Smooth muscle cell (in vitro differentiated cells): Measurements from ENCODE around the gene SEZ6. TPM values are rescaled to one million over a fixed set of nuclear protein-coding genes. Genes with fewer than 3 reads are reported as not detected.

Experiments
- DNase-seq: peaks from one replicate; lab custom pipeline; 2025; ENCODE audit not compliant: unreplicated experiment; lab: John Stamatoyannopoulos, UW
- H2AFZ ChIP-seq: fragments of 200-600 bp; sonication (generic); 2 replicates; pipeline ENCODE4 v1.6.0; 2016; ENCODE audit warnings: antibody characterized with exemption, low read depth, mild to moderate bottlenecking
- H3F3A ChIP-seq: fragments of 200-600 bp; sonication (generic); 2 replicates; pipeline ENCODE4 v1.6.0; 2017; ENCODE audit warnings: antibody characterized with exemption, low read depth
- H3K27ac ChIP-seq: fragments of 200-600 bp; sonication (generic); 2 replicates; pipeline ENCODE4 v1.5.1; 2016; ENCODE audit warnings: low read depth, mild to moderate bottlenecking
- H3K27me3 ChIP-seq: fragments of 200-600 bp; sonication (generic); 2 replicates; pipeline ENCODE4 v1.6.1; 2016; ENCODE audit warnings: low read depth, mild to moderate bottlenecking
- H3K36me3 ChIP-seq: fragments of 200-600 bp; sonication (generic); 2 replicates; pipeline ENCODE4 v1.5.1; 2016; ENCODE audit warnings: low read depth
- H3K4me1 ChIP-seq: fragments of 200-600 bp; sonication (generic); 2 replicates; pipeline ENCODE4 v1.5.1; 2016; ENCODE audit warnings: low read depth
- H3K4me2 ChIP-seq: fragments of 200-600 bp; sonication (generic); 2 replicates; pipeline ENCODE4 v1.6.0; 2016; ENCODE audit warnings: mild to moderate bottlenecking
- H3K4me3 ChIP-seq: fragments of 200-600 bp; sonication (generic); 2 replicates; pipeline ENCODE4 v1.5.1; 2016; ENCODE audit warnings: mild to moderate bottlenecking
- H3K79me2 ChIP-seq: fragments of 200-600 bp; sonication (generic); 2 replicates; pipeline ENCODE4 v1.6.0; 2016; ENCODE audit warnings: low read depth, mild to moderate bottlenecking
- H3K9ac ChIP-seq: fragments of 200-600 bp; sonication (generic); 2 replicates; pipeline ENCODE4 v1.6.0; 2016; ENCODE audit warnings: low read depth
- H3K9me3 ChIP-seq: fragments of 200-600 bp; sonication (generic); replicated peaks from 2 replicates; pipeline ENCODE4 v1.5.1; 2016; ENCODE audit warnings: low read depth
- H4K20me1 ChIP-seq: fragments of 200-600 bp; sonication (generic); 2 replicates; pipeline ENCODE4 v1.6.0; 2016; ENCODE audit warnings: low read depth
- WGBS: methylation state at CpG from one replicate; pipeline ENCODE4 v1.1.7; 2016; ENCODE audit warnings: low lambda C conversion rate; 5-methylcytosine and 5-hydroxymethylcytosine counted together
- polyA plus RNA-seq: library from polyadenylated mRNA; unstranded; fragments of >200 nt; fragmentation: Nextera tagmentation; extraction: Ambion mirVana; gene quantifications from 2 replicates; pipeline ENCODE4 v1.2.1, GENCODE V29; 2016
- total RNA-seq: library from RNA; depleted of rRNA; stranded (reverse); fragments of >200 nt; gene quantifications from 2 replicates; pipeline ENCODE4 v1.2.3, GENCODE V29; 2014
- TF ChIP-seq, protein P1 (sequence below): fragments of 200-600 bp; sonication (generic); IDR thresholded peaks from 2 replicates; pipeline ENCODE4 v1.5.1; 2017; ENCODE audit warnings: borderline replicate concordance, mild to moderate bottlenecking, antibody characterized with exemption; ENCODE audit not compliant: insufficient read depth, poor library complexity, severe bottlenecking

The SEZ6 gene
- total and polyA plus RNA-seq, 2 experiments from 2014 or later, result not detected

DNA sequence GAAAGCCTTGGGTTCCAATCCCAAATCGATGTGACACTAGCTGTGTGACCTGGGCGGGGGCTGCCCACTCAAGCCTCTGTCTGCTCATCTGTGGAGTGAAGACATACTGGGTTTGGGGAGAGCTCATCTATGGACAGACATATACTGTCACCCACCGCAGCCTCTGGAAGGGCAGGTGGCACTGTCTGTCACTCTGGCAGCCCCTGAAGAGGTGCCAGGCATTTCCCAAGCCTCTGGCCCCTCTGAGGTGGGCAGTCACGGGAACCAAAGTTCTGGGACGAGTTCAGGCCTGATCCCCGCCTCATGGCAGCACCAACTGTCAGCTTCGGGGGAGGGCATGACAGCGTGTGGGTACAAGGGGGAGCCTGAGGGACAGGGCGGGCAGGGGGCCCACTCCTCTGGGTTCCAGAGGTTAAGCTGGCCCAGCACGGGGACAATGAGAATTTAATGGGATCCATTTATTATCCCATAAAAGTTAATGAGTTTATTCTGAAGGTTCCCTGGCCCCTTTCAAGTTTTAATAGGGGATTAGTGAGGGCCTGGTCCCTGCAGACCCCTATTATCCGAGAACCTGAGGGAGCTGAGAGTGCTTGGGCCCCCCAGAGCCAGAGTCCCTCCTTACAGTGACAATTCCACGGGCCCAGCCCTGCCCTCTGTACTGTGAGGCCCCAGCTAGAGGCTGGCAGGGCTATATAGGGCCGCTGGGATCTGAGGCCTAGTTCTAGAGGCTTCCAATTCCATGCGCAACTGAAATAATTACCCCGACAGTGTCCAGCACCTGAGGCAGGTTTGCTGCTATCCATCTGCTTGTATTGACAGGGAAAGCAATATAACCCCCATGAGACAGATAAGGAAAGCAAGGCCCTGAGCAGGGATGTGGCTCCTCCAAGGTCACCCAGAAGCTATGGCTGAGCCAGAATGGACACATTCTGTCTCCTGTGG is 18.8 kb downstream of the SEZ6 start:
- Histone ChIP-seq H3K9ac (no peak overlapping the region), H3K4me2 (no peak overlapping the region), H3K4me1 (peaks cover 24% of the 10 kb centered on the region), H3K27me3 (peaks cover 26% of the 10 kb centered on the region), H3K79me2 (no peaks in the 10 kb centered on the region), H3F3A (no peaks in the 10 kb centered on the region), H3K4me3 (no peak overlapping the region), H3K27ac (no peak overlapping the region), H3K36me3 (no peaks in the 10 kb centered on the region), H3K9me3 (no peaks in the 10 kb centered on the region), H4K20me1 (no peaks in the 10 kb centered on the region), H2AFZ (no peak overlapping the region)
- DNase-seq, result no peak
- 76% methylated on average over 15 of the region's 15 CpGs for WGBS
- TF ChIP-seq, protein P1, sequence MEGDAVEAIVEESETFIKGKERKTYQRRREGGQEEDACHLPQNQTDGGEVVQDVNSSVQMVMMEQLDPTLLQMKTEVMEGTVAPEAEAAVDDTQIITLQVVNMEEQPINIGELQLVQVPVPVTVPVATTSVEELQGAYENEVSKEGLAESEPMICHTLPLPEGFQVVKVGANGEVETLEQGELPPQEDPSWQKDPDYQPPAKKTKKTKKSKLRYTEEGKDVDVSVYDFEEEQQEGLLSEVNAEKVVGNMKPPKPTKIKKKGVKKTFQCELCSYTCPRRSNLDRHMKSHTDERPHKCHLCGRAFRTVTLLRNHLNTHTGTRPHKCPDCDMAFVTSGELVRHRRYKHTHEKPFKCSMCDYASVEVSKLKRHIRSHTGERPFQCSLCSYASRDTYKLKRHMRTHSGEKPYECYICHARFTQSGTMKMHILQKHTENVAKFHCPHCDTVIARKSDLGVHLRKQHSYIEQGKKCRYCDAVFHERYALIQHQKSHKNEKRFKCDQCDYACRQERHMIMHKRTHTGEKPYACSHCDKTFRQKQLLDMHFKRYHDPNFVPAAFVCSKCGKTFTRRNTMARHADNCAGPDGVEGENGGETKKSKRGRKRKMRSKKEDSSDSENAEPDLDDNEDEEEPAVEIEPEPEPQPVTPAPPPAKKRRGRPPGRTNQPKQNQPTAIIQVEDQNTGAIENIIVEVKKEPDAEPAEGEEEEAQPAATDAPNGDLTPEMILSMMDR, result no peak

DNA sequence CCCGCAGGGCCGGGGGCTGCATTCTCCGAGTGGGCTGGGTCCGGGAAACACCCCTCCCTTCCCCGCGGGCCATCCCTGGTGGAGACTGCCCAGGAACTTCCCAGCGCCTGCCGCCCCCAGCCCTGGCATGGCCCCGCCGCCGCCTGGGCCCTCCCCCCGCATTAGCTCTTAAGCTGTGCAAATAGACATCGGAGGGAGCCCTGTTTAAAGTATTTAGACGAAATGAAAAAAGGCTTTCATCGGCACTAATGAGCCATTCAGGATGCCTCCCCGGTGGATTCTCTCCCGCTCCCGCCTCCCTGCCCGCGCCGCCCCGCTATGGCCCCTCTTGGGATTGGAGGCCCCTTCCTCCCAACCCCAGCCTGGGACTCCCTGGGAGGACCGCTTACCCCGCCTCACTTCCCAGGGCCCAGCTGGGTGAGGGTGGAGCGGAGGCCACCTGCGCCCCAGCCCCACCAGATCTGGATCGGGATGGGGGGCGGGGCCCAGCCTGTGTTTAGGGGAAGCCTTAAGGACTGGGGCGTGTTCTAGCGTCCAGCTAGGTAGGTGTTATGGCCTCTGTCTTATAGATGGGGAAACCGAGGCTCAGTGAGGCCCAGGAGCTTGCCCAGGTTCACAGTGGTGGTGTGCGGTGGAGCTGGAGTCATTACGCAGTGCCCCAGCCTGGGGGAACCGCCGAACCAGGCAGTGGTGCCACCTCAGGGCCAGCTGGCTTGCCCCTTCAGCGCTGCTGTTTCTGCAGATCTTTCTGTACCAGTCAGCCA is 19.7 kb downstream of the SEZ6 start:
- no peak overlapping the region for H2AFZ ChIP-seq
- no peaks in the 10 kb centered on the region for H3F3A ChIP-seq
- no peak overlapping the region for H3K27ac ChIP-seq
- no peak overlapping the region for H3K4me3 ChIP-seq
- peak overlapping the region; percentile 60 for H3K4me2 ChIP-seq
- no peaks in the 10 kb centered on the region for H3K79me2 ChIP-seq
- no peak for DNase-seq
- H4K20me1 ChIP-seq, result no peaks in the 10 kb centered on the region
- H3K4me1 ChIP-seq, result peaks cover 24% of the 10 kb centered on the region
- no peaks in the 10 kb centered on the region for H3K9me3 ChIP-seq
- TF ChIP-seq, protein P1, result no peak
- WGBS, result 23% methylated on average over 36 of the region's 36 CpGs
- peaks cover 26% of the 10 kb centered on the region for H3K27me3 ChIP-seq
- H3K36me3 ChIP-seq, result no peaks in the 10 kb centered on the region
- no peak overlapping the region for H3K9ac ChIP-seq

DNA sequence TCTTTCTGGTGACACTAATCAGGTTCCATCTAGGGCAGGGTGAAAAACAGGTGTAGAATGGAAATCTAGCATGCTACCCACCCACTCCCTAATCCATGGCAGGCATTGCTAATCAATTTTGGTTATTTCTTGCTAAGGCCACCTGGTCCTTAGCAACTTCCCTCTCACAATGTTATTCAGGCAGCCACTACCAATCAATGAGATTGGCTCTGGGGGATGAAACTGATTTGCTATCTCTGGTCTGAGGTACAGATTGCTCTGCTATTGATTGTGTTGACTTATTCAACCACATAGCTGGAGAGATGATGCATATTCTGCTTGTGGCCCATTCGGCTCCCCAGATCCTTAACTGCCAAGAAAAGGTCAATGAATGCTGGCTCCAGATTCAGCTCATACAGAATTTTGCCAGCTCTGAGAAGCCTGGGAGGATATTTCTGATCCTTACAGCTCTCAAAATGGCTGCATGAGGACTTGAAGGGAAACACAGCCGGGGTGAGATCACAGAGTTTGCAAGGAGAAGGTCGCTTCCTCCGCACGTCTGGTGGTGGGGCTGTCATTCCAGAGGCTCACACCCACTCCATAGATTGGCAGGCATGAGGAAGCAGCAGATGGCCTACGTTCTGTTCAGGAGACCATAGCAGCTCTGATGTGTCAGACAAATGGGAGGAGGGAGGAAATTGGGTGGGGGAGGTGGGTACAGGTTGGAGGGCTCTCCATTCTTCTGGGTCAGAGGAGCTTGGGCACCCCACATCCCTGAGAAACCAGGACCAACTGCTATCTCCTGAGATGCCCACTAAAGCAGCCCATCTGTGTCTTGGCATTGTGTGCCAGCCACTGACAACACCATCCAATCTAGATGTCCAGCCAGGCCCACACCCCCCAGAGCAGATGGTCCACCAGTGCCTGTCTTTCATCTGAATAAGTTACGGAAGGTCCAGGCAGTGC is 22.3 kb downstream of the SEZ6 start:
- no peak for DNase-seq
- Histone ChIP-seq H2AFZ (no peak overlapping the region), H3K27ac (no peak overlapping the region), H3K79me2 (no peaks in the 10 kb centered on the region), H3K27me3 (peaks cover 20% of the 10 kb centered on the region), H3K4me3 (no peak overlapping the region), H3K9me3 (no peaks in the 10 kb centered on the region), H3F3A (no peaks in the 10 kb centered on the region), H4K20me1 (no peaks in the 10 kb centered on the region), H3K9ac (no peak overlapping the region), H3K4me2 (no peak overlapping the region), H3K4me1 (peaks cover 24% of the 10 kb centered on the region), H3K36me3 (no peaks in the 10 kb centered on the region)
- WGBS, result 49% methylated on average over 7 of the region's 7 CpGs
- TF ChIP-seq, protein P1, result no peak
